ENCODE data around the gene EXPH5.

EXPH5 gene

GRCh38 chr11:108527382-108527781, 66.2 kb downstream of the EXPH5 start:
- no peak overlapping the region for H3K4me3 ChIP-seq (ENCODE audit: low read depth, low read length)
- DNase-seq (ENCODE audit: low read depth) = no peak
- TF ChIP-seq CTCF (IDR thresholded peaks at IDR 0.05; ENCODE audit: insufficient read depth, low read depth, low read length, missing control alignments) = no peak

- TF ChIP-seq CTCF (IDR thresholded peaks at IDR 0.05; ENCODE audit: insufficient read depth, low read depth, low read length, missing control alignments) = no peak
- no peak for DNase-seq (ENCODE audit: low read depth)
- H3K4me3 ChIP-seq (ENCODE audit: low read depth, low read length) = no peak overlapping the region
Observed at GRCh38 chr11:108525161-108525560, 68.4 kb downstream of the EXPH5 start.

GRCh38 chr11:108524422-108524821, 69.1 kb downstream of the EXPH5 start:
- no peak overlapping the region for H3K4me3 ChIP-seq (ENCODE audit: low read depth, low read length)
- no peak for TF ChIP-seq CTCF (IDR thresholded peaks at IDR 0.05; ENCODE audit: insufficient read depth, low read depth, low read length, missing control alignments)
- DNase-seq (ENCODE audit: low read depth) = no peak

GRCh38 chr11:108522318-108522717, 71.2 kb downstream of the EXPH5 start:
- no peak for TF ChIP-seq CTCF (IDR thresholded peaks at IDR 0.05; ENCODE audit: insufficient read depth, low read depth, low read length, missing control alignments)
- H3K4me3 ChIP-seq (ENCODE audit: low read depth, low read length) = no peak overlapping the region
- DNase-seq (ENCODE audit: low read depth) = peak; percentile 11

- no peak overlapping the region for H3K4me3 ChIP-seq (ENCODE audit: low read depth, low read length)
- no peak for TF ChIP-seq CTCF (IDR thresholded peaks at IDR 0.05; ENCODE audit: insufficient read depth, low read depth, low read length, missing control alignments)
- DNase-seq (ENCODE audit: low read depth) = no peak
Observed at GRCh38 chr11:108518581-108518980, 75.0 kb downstream of the EXPH5 start.

GRCh38 chr11:108516125-108516524, 77.4 kb downstream of the EXPH5 start:
- DNase-seq (ENCODE audit: low read depth) = no peak
- no peak overlapping the region for H3K4me3 ChIP-seq (ENCODE audit: low read depth, low read length)
- TF ChIP-seq CTCF (IDR thresholded peaks at IDR 0.05; ENCODE audit: insufficient read depth, low read depth, low read length, missing control alignments) = no peak

- H3K4me3 ChIP-seq (ENCODE audit: low read depth, low read length) = no peak overlapping the region
- no peak for TF ChIP-seq CTCF (IDR thresholded peaks at IDR 0.05; ENCODE audit: insufficient read depth, low read depth, low read length, missing control alignments)
- DNase-seq (ENCODE audit: low read depth) = no peak
Observed at GRCh38 chr11:108512708-108513107, 80.9 kb downstream of the EXPH5 start.

Data from GM12865 (cell line).